ENCODE data around the gene JAKMIP1. TPM values are rescaled to one million over a fixed set of nuclear protein-coding genes. Genes with fewer than 3 reads are reported as not detected.

Gene JAKMIP1
- total RNA-seq, 1 donor from 2014 or later: 0.54 TPM

GRCh38 chr4:5982156-5982973, 218.0 kb downstream of the JAKMIP1 start:
- H3K27me3 Mint-ChIP-seq (ENCODE audit: low read depth): peaks cover 35% of the 10 kb centered on the region
- TF ChIP-seq, protein P1, sequence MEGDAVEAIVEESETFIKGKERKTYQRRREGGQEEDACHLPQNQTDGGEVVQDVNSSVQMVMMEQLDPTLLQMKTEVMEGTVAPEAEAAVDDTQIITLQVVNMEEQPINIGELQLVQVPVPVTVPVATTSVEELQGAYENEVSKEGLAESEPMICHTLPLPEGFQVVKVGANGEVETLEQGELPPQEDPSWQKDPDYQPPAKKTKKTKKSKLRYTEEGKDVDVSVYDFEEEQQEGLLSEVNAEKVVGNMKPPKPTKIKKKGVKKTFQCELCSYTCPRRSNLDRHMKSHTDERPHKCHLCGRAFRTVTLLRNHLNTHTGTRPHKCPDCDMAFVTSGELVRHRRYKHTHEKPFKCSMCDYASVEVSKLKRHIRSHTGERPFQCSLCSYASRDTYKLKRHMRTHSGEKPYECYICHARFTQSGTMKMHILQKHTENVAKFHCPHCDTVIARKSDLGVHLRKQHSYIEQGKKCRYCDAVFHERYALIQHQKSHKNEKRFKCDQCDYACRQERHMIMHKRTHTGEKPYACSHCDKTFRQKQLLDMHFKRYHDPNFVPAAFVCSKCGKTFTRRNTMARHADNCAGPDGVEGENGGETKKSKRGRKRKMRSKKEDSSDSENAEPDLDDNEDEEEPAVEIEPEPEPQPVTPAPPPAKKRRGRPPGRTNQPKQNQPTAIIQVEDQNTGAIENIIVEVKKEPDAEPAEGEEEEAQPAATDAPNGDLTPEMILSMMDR (conservative IDR thresholded peaks at IDR 0.05): no peak
- H3K9me3 Mint-ChIP-seq: peaks cover 6% of the 10 kb centered on the region
- no peaks in the 10 kb centered on the region for H3K36me3 Mint-ChIP-seq (ENCODE audit: low read depth)
- no peaks in the 10 kb centered on the region for H3K4me1 Mint-ChIP-seq
- no peak for DNase-seq (ENCODE audit: low read depth, low spot score)
- H3K4me3 Mint-ChIP-seq: no peak overlapping the region
- H3K27ac Mint-ChIP-seq (ENCODE audit: unreplicated experiment): peak overlapping the region; percentile 65

GRCh38 chr4:5980436-5981155, 219.8 kb downstream of the JAKMIP1 start:
- peaks cover 6% of the 10 kb centered on the region for H3K9me3 Mint-ChIP-seq
- no peak overlapping the region for H3K27ac Mint-ChIP-seq (ENCODE audit: unreplicated experiment)
- peaks cover 47% of the 10 kb centered on the region for H3K27me3 Mint-ChIP-seq (ENCODE audit: low read depth)
- TF ChIP-seq, protein P1 (conservative IDR thresholded peaks at IDR 0.05): peak; percentile 20
- H3K4me1 Mint-ChIP-seq: no peaks in the 10 kb centered on the region
- no peak for DNase-seq (ENCODE audit: low read depth, low spot score)
- H3K4me3 Mint-ChIP-seq: no peak overlapping the region
- H3K36me3 Mint-ChIP-seq (ENCODE audit: low read depth): no peaks in the 10 kb centered on the region

- Mint-ChIP-seq H3K36me3 (ENCODE audit: low read depth) (no peaks in the 10 kb centered on the region), H3K9me3 (peaks cover 5% of the 10 kb centered on the region), H3K4me1 (no peaks in the 10 kb centered on the region), H3K27ac (ENCODE audit: unreplicated experiment) (no peak overlapping the region), H3K4me3 (no peak overlapping the region), H3K27me3 (ENCODE audit: low read depth) (peaks cover 53% of the 10 kb centered on the region)
- TF ChIP-seq, protein P1 (conservative IDR thresholded peaks at IDR 0.05): peak; percentile 57
- DNase-seq (ENCODE audit: low read depth, low spot score): peak; percentile 41
These were observed 220.4 kb downstream of the JAKMIP1 start for GRCh38 chr4:5979981-5980380.

GRCh38 chr4:5976921-5977320, 223.4 kb downstream of the JAKMIP1 start:
- Mint-ChIP-seq H3K4me1 (no peaks in the 10 kb centered on the region), H3K36me3 (ENCODE audit: low read depth) (no peaks in the 10 kb centered on the region), H3K9me3 (no peaks in the 10 kb centered on the region), H3K4me3 (no peak overlapping the region), H3K27me3 (ENCODE audit: low read depth) (peaks cover 48% of the 10 kb centered on the region), H3K27ac (ENCODE audit: unreplicated experiment) (no peak overlapping the region)
- TF ChIP-seq, protein P1 (conservative IDR thresholded peaks at IDR 0.05): no peak
- no peak for DNase-seq (ENCODE audit: low read depth, low spot score)

- no peak for DNase-seq (ENCODE audit: low read depth, low spot score)
- H3K27ac Mint-ChIP-seq (ENCODE audit: unreplicated experiment): no peak overlapping the region
- H3K27me3 Mint-ChIP-seq (ENCODE audit: low read depth): peaks cover 48% of the 10 kb centered on the region
- no peaks in the 10 kb centered on the region for H3K9me3 Mint-ChIP-seq
- TF ChIP-seq, protein P1 (conservative IDR thresholded peaks at IDR 0.05): no peak
- no peaks in the 10 kb centered on the region for H3K36me3 Mint-ChIP-seq (ENCODE audit: low read depth)
- no peak overlapping the region for H3K4me3 Mint-ChIP-seq
- no peaks in the 10 kb centered on the region for H3K4me1 Mint-ChIP-seq
These were observed 223.9 kb downstream of the JAKMIP1 start for GRCh38 chr4:5976431-5976830.

Other genes with a start within 250 kb of the JAKMIP1 start
- gene C4orf50, start 182.1 kb downstream of the JAKMIP1 start, total RNA-seq: 0.02 TPM in 2 replicates
- 24.8 and 25.1 TPM in 2 replicates for gene WFS1, start 69.3 kb upstream of the JAKMIP1 start, total RNA-seq